ENCODE data around the gene ATP5PO.
"Not testable (repeated sequence)": the region's sequence is repeated elsewhere in the genome, so short reads cannot be mapped to it uniquely, and the experiment has no call there.

ATP5PO gene

GRCh38 chr21:33865996-33866575 lies 49.5 kb downstream of the ATP5PO start:
- no peak for DNase-seq

GRCh38 chr21:33865176-33865575 lies 50.4 kb downstream of the ATP5PO start:
- DNase-seq = no peak

GRCh38 chr21:33864150-33864549 lies 51.5 kb downstream of the ATP5PO start:
- no peak for DNase-seq

- not testable (repeated sequence) for DNase-seq
Observed at GRCh38 chr21:33863191-33863590, 52.4 kb downstream of the ATP5PO start.

- no peak for DNase-seq
Observed at GRCh38 chr21:33861125-33861524, 54.5 kb downstream of the ATP5PO start.

- no peak for DNase-seq
Observed at GRCh38 chr21:33860332-33860879, 55.2 kb downstream of the ATP5PO start.

- DNase-seq = no peak
Observed at GRCh38 chr21:33859373-33860102, 56.1 kb downstream of the ATP5PO start.

GRCh38 chr21:33858667-33859372 lies 56.8 kb downstream of the ATP5PO start:
- DNase-seq = no peak

- no peak for DNase-seq
Observed at GRCh38 chr21:33857846-33858666, 57.5 kb downstream of the ATP5PO start.

GRCh38 chr21:33856893-33857527 lies 58.6 kb downstream of the ATP5PO start:
- DNase-seq = no peak

GRCh38 chr21:33855190-33855589 lies 60.4 kb downstream of the ATP5PO start:
- DNase-seq = no peak

GRCh38 chr21:33854604-33855003 lies 61.0 kb downstream of the ATP5PO start:
- no peak for DNase-seq

Data from cortex of kidney (tissue), 1 donor.